Measurements from ENCODE around the gene LMLN.
"Not testable (repeated sequence)": the region's sequence is repeated elsewhere in the genome, so short reads cannot be mapped to it uniquely, and the experiment has no call there.

LMLN gene

GRCh38 chr3:198026620-198027019, 66.6 kb downstream of the LMLN start:
- DNase-seq (ENCODE audit: low spot score), result no peak

- no peak for DNase-seq (ENCODE audit: low spot score)
Observed at GRCh38 chr3:198027045-198027798, 67.2 kb downstream of the LMLN start.

GRCh38 chr3:198027799-198028390, 67.9 kb downstream of the LMLN start:
- DNase-seq (ENCODE audit: low spot score), result no peak

GRCh38 chr3:198028718-198029117, 68.7 kb downstream of the LMLN start:
- no peak for DNase-seq (ENCODE audit: low spot score)

- DNase-seq (ENCODE audit: low spot score), result no peak
Observed at GRCh38 chr3:198030125-198030524, 70.1 kb downstream of the LMLN start.

- DNase-seq (ENCODE audit: low spot score), result no peak
Observed at GRCh38 chr3:198030726-198031125, 70.7 kb downstream of the LMLN start.

- DNase-seq (ENCODE audit: low spot score), result no peak
Observed at GRCh38 chr3:198032039-198032936, 72.3 kb downstream of the LMLN start.

- DNase-seq (ENCODE audit: low spot score), result no peak
Observed at GRCh38 chr3:198043119-198043518, 83.1 kb downstream of the LMLN start.

GRCh38 chr3:198046120-198046857, 86.3 kb downstream of the LMLN start:
- no peak for DNase-seq (ENCODE audit: low spot score)

GRCh38 chr3:198048445-198048844, 88.4 kb downstream of the LMLN start:
- DNase-seq (ENCODE audit: low spot score), result no peak

GRCh38 chr3:198051836-198052235, 91.8 kb downstream of the LMLN start:
- no peak for DNase-seq (ENCODE audit: low spot score)

- not testable (repeated sequence) for DNase-seq (ENCODE audit: low spot score)
Observed at GRCh38 chr3:198053462-198053861, 93.4 kb downstream of the LMLN start.

GRCh38 chr3:198061119-198062067, 101.4 kb downstream of the LMLN start:
- DNase-seq (ENCODE audit: low spot score), result no peak

- no peak for DNase-seq (ENCODE audit: low spot score)
Observed at GRCh38 chr3:198062068-198062465, 102.0 kb downstream of the LMLN start.

GRCh38 chr3:198064420-198064819, 104.4 kb downstream of the LMLN start:
- no peak for DNase-seq (ENCODE audit: low spot score)

- no peak for DNase-seq (ENCODE audit: low spot score)
Observed at GRCh38 chr3:198065897-198066296, 105.9 kb downstream of the LMLN start.

- no peak for DNase-seq (ENCODE audit: low spot score)
Observed at GRCh38 chr3:198067416-198067815, 107.4 kb downstream of the LMLN start.

- no peak for DNase-seq (ENCODE audit: low spot score)
Observed at GRCh38 chr3:198070871-198071270, 110.9 kb downstream of the LMLN start.

- DNase-seq (ENCODE audit: low spot score), result peak; percentile 82
Observed at GRCh38 chr3:198071602-198072287, 111.7 kb downstream of the LMLN start.

GRCh38 chr3:198076722-198077308, 116.8 kb downstream of the LMLN start:
- DNase-seq (ENCODE audit: low spot score), result no peak

Measured in AG20443 (cell line).